Measurements from ENCODE around the gene VPS41.

The VPS41 gene

DNA sequence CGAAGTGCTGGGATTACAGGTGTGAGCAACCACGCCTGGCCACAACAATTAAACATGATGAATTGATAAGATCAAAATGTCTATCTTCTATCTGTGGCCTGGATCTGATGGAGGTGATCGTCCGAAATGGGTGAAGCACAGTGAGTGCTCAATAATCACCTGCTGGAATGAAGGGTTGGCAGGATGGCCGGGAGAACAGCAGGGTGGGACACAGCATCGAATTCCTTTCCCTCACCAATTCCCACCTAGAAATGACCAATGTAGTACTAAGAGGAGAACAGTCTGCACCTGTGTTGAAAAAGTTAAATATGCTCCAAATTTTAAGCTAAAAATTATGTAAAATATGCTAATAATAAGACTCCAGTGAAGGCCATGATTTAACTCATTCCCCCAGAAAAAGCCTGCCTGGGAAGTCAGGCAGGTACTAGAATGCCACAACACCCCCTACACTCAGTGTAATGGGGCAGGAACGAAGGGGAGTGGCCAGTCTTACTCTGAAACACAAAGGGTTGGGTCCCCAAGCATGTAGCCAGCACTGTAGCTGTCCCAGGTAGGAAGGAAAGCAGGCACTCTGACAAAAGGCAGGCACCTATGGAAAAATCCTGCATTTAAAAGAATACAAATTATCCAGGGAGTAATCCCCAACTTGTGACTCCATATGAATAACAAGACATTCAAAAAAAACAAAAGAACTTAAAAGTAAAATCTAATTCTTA lies 110.3 kb downstream of the VPS41 start:
- DNase-seq, result no peak

DNA sequence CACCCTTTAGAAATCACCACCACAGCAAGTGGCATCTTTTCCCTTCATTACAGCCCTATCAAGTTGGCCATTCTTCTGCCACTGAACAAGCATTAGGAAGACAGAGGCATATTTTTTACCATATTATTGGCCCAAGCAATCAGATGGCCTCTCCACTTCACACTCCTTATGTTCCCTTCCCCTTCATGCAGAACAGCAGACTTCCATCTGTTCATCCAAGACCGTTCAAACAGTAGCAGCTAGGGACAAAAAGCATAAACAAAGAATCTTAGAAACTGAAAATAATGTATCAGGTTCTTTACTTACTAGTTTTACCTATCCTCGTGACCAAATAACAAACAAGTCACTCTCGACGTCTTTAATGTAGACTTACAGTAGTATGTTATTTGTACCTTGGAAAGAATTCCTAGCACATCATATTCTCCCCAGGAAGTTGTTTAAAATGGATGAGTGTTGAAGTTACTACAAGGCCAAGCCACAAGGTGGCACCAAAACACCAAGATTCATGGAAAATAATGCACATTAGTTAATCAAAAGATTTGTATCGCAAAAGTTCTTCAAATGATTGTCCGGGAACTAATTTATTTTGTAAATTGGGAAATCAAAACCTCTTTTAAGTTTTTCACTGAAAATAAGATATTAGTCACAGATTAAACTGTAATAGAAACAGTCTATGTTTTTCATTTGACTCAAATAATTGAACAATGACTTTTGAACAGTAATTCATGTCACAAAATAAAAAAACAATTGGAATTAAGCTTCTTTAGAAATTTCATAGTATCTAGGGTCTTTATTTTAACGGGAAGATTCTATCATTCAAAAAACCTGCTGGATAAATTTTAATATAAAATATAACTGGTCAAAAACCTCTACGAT lies 112.1 kb downstream of the VPS41 start:
- DNase-seq, result peak; percentile 56 to 70

DNA sequence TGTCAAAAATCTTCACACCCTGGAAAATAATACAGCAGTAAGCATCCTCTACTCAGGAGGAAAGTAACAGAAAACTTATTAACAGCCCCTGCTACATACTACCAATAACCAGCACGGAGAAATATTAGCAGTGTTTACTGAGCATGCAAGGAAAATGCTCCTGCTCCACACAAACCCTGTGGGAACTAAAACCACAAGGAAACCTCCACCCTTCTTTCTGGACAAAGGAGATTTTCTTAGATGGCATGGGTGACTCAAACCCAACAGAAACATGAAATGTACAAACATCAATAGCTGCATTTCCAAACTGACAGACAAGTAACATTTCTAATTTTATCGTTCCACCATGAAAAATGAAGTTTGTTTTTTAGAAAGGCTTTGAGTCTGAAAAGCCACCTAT lies 113.4 kb downstream of the VPS41 start:
- no peak for DNase-seq

DNA sequence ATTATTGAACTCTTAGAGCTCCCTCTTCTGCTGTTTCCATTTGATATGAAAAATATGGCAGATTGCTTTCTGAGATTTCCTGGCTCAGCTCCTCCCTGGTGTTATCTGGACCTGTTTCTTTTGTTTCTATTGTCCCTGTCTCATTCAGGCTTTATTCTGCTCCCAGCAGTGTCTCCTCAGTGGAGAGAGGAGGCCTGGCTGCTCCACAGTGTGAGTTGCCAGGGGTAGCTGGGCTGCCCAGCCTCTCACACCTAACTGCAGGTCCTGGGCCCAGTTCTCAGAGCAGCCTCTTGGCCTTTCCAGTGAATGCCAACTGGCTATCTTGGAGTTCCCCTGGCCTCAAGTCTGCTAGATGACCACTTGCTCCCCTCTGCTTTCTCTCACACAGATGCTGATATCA lies 127.0 kb downstream of the VPS41 start:
- DNase-seq, result no peak

DNA sequence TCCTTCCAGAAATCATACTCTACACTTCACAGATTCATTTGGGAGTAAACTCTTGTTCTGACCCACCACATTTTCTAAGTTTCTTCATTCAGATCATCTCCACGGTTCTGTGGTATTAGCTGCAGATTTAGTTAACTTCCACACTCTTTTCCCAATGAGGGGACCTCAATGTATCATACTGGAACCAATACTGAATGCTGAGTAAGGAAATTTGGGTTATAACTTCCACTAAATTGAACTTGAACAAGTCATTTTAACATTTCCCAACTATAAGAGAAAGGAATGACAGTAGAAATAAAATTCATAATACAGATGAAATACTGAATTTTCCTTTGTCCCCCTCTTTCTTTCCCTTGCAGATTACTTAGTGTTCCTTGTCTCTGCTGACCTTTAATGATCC lies 131.4 kb downstream of the VPS41 start:
- DNase-seq, result no peak

DNA sequence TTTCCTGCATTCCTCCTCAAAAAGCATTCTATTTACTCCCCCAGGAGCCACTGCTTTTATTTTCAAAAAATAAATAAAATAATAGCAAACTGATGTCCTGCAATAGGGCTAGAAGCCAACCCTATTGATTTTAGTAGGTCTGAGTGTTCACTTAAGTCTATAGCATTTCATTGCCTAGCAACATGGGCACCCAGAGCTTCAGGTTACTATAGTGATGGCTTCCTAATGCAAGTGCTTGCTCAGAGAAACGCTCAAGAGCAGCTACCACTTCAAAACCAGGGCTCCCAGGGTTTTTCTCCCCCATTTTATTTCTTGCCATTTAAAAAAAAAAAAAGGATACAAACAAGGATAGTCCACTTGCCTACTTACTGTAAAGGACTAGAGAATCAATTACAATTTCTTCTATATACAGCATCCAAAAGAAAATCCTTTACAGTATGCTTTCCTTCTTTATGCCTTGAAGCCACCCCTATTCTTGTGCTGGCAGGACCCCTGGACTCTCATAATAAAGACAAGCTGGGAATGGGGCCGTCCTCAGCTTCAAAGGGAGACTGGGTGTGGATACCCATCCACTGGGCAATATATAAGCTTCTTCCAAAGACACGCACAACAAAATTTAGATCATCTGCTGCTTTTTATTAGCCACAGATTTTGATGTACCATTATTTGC lies 133.3 kb downstream of the VPS41 start:
- DNase-seq, result peak in 1 of 2 experiments; percentile 36

DNA sequence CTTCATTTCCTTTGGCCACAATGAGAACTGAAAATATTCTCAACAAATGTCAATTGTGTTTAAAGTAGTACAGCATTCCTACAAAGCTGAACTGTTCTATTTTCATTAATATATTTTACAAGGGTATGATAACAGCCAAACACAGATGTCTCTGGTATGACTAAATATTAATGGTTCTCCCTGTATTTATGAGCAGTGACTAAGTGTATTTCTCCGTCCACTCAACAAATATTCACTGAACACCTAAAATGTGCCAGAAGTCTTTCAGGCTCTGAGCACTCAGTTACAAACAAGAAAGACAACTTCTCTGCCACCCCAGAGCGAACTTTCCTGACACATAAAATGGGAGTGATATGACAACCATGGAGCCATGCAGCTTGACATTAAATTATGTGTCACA lies 135.6 kb downstream of the VPS41 start:
- no peak for DNase-seq

DNA sequence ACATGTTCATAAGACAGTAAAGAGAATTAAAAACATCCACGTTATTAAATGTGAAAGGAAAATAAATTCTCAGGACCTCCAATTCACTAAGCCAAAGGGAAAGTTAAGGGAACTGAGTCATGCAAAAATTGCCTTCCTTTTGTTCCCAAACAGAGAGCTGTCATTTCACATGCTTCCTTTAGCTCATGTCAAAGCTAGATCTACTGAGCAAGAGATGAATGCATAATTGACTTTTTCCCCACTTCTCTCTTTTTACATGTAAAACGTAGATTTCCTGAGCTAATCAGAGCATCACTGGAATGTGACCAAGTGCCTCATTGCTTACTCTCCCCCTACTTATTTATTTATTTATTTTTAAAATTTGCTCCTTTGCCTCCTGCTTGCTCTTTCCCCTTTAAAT lies 148.8 kb downstream of the VPS41 start:
- DNase-seq, result no peak

DNA sequence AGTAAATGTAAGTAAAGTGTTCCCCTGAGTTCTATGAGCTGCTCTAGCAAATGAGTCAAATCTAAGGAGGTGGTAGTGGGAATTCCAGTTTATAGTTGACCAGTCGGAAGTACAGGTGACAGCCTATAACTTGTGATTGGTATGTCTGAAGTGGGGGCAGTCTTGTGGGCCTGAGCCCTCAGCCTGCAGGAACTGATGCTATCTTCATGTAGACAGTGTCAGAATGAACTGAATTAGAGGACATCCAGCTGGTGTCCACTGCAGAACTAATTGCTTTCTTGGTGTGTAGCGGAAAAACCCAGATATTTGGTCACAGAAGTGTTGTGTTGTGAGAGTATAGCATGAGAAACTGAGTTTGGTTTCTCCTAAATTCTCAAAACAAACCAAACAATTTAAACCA lies 150.0 kb downstream of the VPS41 start:
- DNase-seq, result no peak

DNA sequence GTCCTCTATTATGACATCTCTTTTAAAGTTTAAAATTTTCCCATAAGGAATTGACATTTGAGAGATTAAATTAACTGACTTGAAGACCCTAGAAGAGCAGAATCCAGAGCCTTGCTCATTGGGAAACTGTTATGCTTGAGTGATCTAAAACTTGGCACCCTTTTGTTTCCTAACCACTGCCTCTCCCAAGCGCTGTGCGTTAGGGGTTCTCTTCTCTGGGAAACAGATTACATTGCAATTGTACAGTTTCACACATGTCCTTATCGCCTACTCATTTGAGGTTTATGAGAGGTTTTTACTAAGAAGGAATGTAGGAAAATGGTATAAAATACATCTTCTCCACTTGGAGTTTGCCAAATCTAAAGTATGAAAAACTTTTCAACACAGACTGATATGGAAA lies 151.1 kb downstream of the VPS41 start:
- DNase-seq, result no peak

DNA sequence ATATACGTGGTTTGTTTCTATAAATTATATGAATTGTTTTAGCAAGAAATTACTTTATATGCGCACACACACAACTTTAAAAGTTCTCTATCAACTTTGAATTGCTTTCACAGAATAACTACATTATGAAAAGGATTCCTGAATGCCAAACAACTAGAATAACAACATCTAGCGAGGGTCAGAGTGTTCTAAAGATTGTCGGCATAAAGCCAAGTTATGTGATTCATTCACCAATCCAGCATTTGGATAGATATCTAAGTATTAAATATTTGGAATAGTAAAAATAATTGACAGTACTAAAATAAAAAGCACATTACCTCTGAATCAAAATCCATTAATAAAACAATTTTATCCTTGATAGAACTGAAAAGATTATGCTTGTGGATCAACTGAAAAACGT lies 152.5 kb downstream of the VPS41 start:
- no peak for DNase-seq

DNA sequence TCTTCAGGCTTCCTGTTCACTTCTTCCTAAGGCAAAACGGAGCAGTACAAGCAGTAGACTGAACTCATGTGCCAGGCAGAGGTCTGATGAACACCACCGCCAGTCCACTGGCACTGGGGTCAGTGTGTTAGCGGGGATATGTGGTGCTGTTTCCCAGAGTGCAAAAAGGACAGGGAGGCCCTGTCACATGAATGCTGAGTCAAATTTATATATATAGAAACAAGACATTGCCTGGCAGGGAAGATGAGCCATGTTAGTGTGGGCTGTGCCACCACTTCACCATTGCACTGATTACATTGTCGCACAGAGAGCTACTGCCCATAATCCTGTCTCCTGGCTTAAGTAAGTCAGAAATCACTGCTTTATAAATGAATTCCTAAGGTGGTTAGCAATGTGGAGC lies 155.6 kb downstream of the VPS41 start:
- no peak for DNase-seq

DNA sequence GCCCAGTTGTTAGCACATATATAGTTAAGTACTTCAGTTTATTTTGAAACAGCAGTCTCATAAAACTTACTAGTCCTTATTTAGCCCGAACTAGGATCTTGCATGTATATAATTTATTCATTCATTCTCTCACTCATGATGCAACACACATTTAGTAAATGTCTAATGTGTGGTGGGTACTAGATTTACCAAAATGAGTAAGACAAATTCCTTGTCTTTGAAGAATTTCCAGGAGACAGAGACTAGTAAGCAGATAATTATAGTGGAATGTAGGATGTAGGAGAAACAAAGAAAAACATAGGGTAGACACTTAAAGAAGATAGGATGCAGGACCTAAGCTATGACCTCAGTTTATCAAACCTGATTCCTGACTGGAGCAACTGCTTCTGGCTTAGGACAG lies 157.6 kb downstream of the VPS41 start:
- DNase-seq, result no peak

DNA sequence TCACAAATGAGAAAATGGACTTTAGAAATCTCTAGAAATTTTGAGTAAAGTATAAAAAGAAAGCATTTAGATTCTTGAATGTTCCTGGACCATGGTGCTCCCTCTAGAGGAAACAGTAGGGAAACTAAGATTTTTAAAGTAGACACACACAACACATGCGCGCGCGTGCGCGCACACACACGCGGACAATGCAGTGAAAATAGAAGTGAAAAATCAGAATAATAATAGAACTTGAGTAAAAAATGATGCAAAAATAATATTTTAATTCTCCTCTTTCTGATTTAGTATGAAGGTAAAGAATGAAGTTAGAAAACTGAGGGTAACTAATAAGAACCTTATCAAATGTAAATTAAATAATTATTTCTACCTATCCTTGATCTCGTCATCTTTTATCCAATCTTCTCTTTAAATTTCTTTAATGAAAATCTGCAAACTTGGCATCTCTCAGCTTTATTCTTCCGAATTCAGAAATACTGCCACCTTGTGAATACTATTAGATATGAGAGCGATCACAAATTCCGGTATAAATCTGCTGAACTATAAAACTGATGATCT lies 160.9 kb downstream of the VPS41 start:
- DNase-seq, result no peak

DNA sequence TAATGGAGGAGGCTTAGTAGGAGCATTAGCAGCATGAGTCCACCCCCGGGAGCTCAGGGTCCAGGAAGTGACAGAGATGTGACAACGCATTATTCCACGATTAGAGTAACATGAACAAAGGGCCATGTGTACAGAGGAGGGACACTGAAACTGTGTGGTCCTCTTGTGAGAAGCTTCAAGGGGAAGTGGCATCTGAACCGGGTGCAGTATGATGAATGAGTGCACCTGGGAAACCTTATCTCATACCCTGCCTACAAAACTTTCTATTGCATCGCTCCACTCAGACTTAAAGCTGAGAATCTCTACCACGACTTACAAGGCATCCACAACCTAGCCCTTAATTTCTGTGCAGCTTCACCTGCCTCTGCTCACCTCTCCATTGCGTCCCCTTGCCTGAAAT lies 162.6 kb downstream of the VPS41 start:
- DNase-seq, result peak in 1 of 2 experiments; percentile 21

DNA sequence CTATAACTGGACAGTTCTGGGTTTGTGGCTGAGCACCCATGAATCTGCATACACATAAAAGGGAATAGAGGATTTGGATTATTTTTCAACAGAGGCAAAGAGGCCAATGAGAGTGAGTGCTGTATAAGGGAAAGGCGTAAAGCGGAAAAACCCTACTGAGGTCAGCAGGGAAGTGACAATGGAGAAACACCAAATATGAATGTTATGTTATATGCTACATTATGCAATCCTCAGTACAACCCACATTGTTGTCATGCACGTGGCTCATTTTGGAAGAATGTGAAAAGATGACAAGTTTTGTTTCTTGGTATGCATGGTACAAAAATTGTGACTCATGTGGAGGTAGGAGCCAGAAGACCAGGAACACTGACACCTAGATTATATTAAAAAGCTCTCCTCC lies 164.2 kb downstream of the VPS41 start:
- DNase-seq, result no peak

DNA sequence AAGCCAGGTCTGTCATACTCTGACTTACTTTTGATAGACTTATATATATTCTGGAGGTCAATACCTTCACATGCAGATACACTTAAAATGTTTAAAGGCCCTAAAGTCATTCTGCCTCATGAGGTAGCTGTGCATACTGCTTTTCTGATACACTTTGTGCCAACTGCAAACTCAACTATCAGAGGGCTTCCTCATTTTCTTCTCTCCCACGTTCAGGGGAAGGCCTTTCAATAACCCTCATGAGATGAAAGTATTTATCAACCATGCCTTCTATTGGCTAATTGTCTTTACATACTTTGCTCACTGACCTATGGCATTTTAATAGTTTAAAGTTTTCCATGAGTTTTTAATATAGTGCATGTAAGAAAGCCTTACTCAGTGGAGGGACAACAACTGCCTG lies 165.1 kb downstream of the VPS41 start:
- DNase-seq, result no peak

DNA sequence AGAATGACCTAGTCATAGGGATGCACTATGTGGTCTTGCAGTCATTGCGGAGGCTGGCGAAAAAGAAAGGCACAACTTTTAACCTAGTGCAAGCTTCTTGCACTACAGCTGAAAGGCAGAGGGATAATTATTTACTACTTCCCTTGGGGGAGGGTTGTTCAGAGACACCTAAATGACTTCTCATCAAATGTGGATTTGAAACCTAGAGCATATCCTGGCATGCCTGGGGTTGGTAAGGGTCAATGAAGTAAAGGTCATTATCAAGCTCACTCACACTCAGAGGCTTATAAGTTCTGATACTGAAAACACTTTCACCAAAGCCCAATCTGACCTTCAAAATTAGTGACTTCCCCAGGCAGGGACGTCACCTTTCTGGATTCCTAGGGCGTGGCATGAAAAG lies 168.9 kb downstream of the VPS41 start:
- DNase-seq, result no peak

DNA sequence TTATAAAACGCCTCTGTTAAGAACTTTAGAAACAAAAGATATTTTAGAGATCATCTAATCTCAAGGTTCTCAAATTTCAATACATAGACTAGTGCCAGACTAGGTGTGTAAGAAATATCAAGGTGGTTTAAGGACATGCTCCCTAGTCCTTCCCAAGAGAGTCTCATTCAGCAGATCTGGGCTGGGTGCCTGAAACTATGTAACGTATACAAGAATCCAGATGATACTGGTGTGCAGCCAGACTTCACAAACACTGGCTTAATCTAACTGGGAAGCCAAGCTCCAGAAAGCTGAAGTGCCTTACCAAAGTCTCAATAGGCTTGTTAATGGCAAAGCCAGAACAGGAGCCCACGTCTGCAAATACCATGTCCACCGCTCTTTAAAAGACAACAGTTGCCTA lies 172.9 kb downstream of the VPS41 start:
- no peak for DNase-seq

DNA sequence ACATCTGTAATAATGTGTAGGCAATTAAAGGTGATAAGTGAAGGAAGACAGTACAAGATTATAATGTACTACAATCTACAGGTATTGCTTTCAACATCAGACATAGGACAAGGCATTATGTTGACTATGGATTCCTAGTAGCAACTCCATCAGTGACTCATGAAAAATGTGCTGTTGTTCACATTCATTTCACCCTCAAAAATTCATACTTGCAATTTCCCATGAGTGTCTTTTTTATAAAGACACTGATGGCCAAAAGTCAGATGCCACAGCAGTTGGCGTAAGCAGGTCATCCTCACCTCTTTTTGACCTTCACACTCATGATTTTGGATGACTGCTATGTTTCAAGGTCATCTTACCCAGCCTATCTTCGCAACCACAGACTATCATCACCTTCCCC lies 177.8 kb downstream of the VPS41 start:
- DNase-seq, result no peak

DNA sequence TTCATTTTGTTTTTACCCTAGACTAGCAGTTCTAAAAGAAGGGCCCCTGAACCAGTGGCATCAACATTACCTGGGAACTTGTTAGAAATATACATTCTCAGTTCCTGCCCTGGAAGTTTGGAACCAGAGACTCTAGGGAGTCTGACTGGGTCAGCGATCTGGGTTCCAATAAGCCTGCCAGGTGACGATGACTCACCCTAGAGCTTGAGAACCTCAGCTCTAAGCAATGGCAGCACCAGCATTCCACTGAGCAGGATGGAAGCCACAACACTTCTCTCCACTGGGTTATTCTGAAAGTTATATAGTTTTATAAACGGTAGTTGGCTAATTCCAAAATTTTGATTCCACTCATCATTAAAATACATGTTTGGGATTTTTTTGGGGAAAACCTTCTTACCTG lies 180.8 kb downstream of the VPS41 start:
- DNase-seq, result no peak

DNA sequence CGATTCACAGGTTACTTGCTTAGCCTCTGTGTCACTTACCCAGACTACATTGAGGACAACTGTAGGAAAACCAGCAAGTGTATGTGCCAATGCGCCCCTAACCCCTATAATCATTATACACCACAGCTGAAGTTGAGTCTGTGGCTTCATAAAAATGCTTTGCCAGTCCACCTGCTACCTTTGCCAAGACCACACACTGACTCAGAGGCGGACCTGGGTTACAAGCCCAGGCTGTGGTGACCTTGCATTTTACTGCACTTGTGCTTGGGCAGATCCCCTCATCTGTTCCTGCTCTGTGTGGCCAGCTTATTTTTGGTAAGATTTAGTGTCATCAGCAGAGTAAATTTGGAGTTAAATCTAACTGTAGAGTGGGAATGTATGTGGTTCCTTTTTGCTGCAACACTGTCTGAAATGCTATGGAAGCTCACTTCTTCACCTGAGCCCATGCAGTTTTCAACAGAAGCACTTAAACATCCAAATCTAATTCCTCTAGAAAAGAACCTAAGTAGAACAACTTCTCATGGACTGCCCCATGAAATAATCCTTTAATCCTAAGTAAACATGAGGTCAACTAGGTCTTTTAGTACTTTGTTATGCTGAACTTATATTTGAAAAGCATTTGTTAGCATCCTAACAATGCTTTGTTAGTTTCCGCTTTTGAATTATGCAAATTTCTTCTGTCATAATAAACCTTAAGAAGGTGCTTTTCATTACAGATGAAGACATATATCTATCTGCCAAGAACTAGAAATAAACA lies 181.6 kb downstream of the VPS41 start:
- no peak for DNase-seq

DNA sequence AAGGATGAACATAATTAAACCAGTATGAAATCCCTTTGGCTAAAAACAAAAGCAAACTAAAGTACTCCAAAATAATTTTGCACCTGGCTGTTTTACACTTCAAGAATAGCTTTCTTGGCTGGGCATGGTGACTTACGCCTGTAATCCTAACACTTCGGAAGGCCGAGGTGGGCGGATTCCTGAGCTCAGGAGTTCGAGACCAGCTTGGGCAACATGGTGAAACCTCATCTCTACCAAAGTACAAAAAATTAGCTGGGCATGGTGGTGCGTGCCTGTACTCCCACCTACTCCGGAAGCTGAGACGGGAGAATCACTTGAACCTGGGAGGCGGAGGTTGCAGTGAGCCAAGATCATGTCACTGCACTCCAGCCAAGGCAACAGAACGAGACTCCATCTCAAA lies 185.7 kb downstream of the VPS41 start:
- DNase-seq, result no peak

Measured in NCI-H2081 (cell line).